ENCODE measurements around the gene GPR62. TPM values are rescaled to one million over a fixed set of nuclear protein-coding genes. Genes with fewer than 3 reads are reported as not detected.

GPR62 gene
- total RNA-seq, 1 experiment from 2014 or later, result not detected

- peaks cover 5% of the 10 kb centered on the region for H3K4me1 ChIP-seq (ENCODE audit: control insufficient read depth, insufficient read depth, low read length)
- intact Hi-C loops (cut with micrococcal nuclease; ENCODE audit: unreplicated experiment) (loop anchor here (2.0 to 10.0 kb wide), 2 partner anchors 52 to 142 kb away; partner anchors contain the start of gene DUSP7), in situ Hi-C loops (cut with HindIII; ENCODE audit: low pct_unique_long_range_greater_than_20kb, low sequenced_read_pairs) (no loop called here)
- TF ChIP-seq POLR2AphosphoS5 (IDR thresholded peaks at IDR 0.05; ENCODE audit: low read depth, low read length) (no peak), TCF7L2 (IDR thresholded peaks at IDR 0.05; ENCODE audit: low read depth, low read length) (no peak), SIN3A (IDR thresholded peaks at IDR 0.05; ENCODE audit: borderline replicate concordance, insufficient read depth, low read depth, low read length) (no peak), CTCF (IDR thresholded peaks at IDR 0.05) (no peak), REST (IDR thresholded peaks at IDR 0.05; ENCODE audit: insufficient read depth in 1 of 2, low read depth in 2 of 2, low read length in 1 of 2) (no peak)
- no peak for ATAC-seq
- BruUV-seq (replicated peaks), result no TSS peak
- no peaks in the 10 kb centered on the region for H3K27me3 ChIP-seq (ENCODE audit: control insufficient read depth, insufficient read depth, low read length)
- ChIA-PET POLR2A (no interaction called here), CTCF (no interaction called here)
- no peak overlapping the region for H3K27ac ChIP-seq (ENCODE audit: low read length)
- H3K9me3 ChIP-seq (ENCODE audit: control insufficient read depth, insufficient read depth, low read depth, low read length), result no peaks in the 10 kb centered on the region
- H3K36me3 ChIP-seq (ENCODE audit: control insufficient read depth, insufficient read depth, low read length), result no peaks in the 10 kb centered on the region
- no peak overlapping the region for H3K4me3 ChIP-seq (ENCODE audit: low read depth in 2 of 2, low read length in 2 of 2)
- DNase-seq (ENCODE audit: low read depth, low spot score), result no peak
These were observed 47.6 kb downstream of the GPR62 start for GRCh38 chr3:52002748-52003147.

- no peaks in the 10 kb centered on the region for H3K27me3 ChIP-seq (ENCODE audit: control insufficient read depth, insufficient read depth, low read length)
- H3K4me1 ChIP-seq (ENCODE audit: control insufficient read depth, insufficient read depth, low read length), result no peaks in the 10 kb centered on the region; the same call in 1 of the 2 replicates
- ATAC-seq (no peak), DNase-seq (ENCODE audit: low read depth, low spot score) (no peak)
- POLR2A ChIA-PET, result no interaction called here
- H3K9me3 ChIP-seq (ENCODE audit: control insufficient read depth, insufficient read depth, low read depth, low read length), result no peaks in the 10 kb centered on the region
- in situ Hi-C loops (cut with HindIII; ENCODE audit: low pct_unique_long_range_greater_than_20kb, low sequenced_read_pairs) (no loop called here), intact Hi-C loops (cut with micrococcal nuclease; ENCODE audit: unreplicated experiment) (loop anchor here (10.0 kb wide), 1 partner anchor 51 kb away; the partner anchor contains the start of gene DUSP7)
- no peak overlapping the region for H3K4me3 ChIP-seq (ENCODE audit: low read depth in 2 of 2, low read length in 2 of 2)
- TF ChIP-seq REST (IDR thresholded peaks at IDR 0.05; ENCODE audit: insufficient read depth in 1 of 2, low read depth in 2 of 2, low read length in 1 of 2), result no peak
- TF ChIP-seq SIN3A (IDR thresholded peaks at IDR 0.05; ENCODE audit: borderline replicate concordance, insufficient read depth, low read depth, low read length), result no peak
- TF ChIP-seq TCF7L2 (IDR thresholded peaks at IDR 0.05; ENCODE audit: low read depth, low read length), result no peak
- peak; percentile 74 for TF ChIP-seq CTCF (IDR thresholded peaks at IDR 0.05)
- TF ChIP-seq POLR2AphosphoS5 (IDR thresholded peaks at IDR 0.05; ENCODE audit: low read depth, low read length), result no peak
- H3K36me3 ChIP-seq (ENCODE audit: control insufficient read depth, insufficient read depth, low read length), result no peaks in the 10 kb centered on the region
- BruUV-seq (replicated peaks), result no TSS peak
- CTCF ChIA-PET, result interaction anchor here (0.6 to 1.2 kb wide), 4 partner anchors 36 to 308 kb away, joined by 3 to 7 read pairs (median 3); no protein-coding TSS in a partner anchor
- no peak overlapping the region for H3K27ac ChIP-seq (ENCODE audit: low read length)
These were observed 49.1 kb downstream of the GPR62 start for GRCh38 chr3:52004163-52004787.

All from Panc1 (cell line).